Rectal smooth muscle tissue (tissue), 1 donor: Measurements from ENCODE around the gene BPIFB4.
"Not testable (repeated sequence)": the region's sequence is repeated elsewhere in the genome, so short reads cannot be mapped to it uniquely, and the experiment has no call there.

ENCODE experiments used
- H3K27ac ChIP-seq: one replicate; pipeline ENCODE4 v1.7.0; 2013; ENCODE audit warnings: low read depth, low read length, inconsistent platforms
- H3K27me3 ChIP-seq: one replicate; pipeline ENCODE4 v1.7.0; 2013; ENCODE audit warnings: low read length; ENCODE audit not compliant: control insufficient read depth, insufficient read depth
- H3K36me3 ChIP-seq: one replicate; pipeline ENCODE4 v1.7.0; 2013; ENCODE audit warnings: low read length; ENCODE audit not compliant: control insufficient read depth, insufficient read depth
- H3K4me1 ChIP-seq: one replicate; pipeline ENCODE4 v1.7.0; 2013; ENCODE audit warnings: low read length; ENCODE audit not compliant: control insufficient read depth, insufficient read depth
- H3K4me3 ChIP-seq: one replicate; pipeline ENCODE4 v1.7.0; 2013; ENCODE audit warnings: low read length
- H3K9ac ChIP-seq: one replicate; pipeline ENCODE4 v1.7.0; 2013; ENCODE audit warnings: low read length

BPIFB4 gene

GRCh38 chr20:33045129-33045721 lies 34.2 kb upstream of the BPIFB4 start:
- not testable (repeated sequence) for H3K36me3 ChIP-seq, H3K27me3 ChIP-seq, H3K4me3 ChIP-seq, H3K27ac ChIP-seq, H3K4me1 ChIP-seq, H3K9ac ChIP-seq

- Histone ChIP-seq H3K4me3 (no peak overlapping the region), H3K9ac (no peak overlapping the region), H3K36me3 (no peaks in the 10 kb centered on the region), H3K27me3 (no peaks in the 10 kb centered on the region), H3K4me1 (no peaks in the 10 kb centered on the region), H3K27ac (no peak overlapping the region)
These were observed 33.0 kb upstream of the BPIFB4 start for GRCh38 chr20:33046412-33046811.

DNA sequence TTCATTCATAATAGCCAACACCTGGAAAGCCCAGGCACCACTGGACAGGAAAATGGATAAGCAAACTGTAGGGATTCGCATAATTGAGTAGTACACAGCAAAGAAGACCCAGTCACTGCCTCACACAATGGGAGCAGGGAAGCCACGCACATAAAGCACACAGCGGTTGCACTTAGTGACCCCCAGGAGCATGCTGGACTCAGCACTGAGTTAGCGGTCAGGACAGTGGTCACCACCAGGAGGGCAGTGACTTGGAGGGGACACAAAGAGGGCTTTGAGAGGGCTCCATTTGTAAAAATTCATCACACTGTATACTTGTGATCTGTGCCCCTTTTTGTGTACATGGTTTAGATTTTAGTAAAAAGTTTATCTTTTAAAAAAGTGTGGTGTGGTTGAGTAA lies 28.1 kb upstream of the BPIFB4 start:
- Histone ChIP-seq H3K4me1 (no peaks in the 10 kb centered on the region), H3K27me3 (no peaks in the 10 kb centered on the region), H3K9ac (no peak overlapping the region), H3K4me3 (no peak overlapping the region), H3K27ac (no peak overlapping the region), H3K36me3 (no peaks in the 10 kb centered on the region)

- Histone ChIP-seq H3K9ac (no peak within 1 kb of the TSS), H3K4me1 (no peaks in the 10 kb centered on the region), H3K27me3 (no peaks in the 10 kb centered on the region), H3K36me3 (no peaks in the 10 kb centered on the region), H3K27ac (no peak within 1 kb of the TSS), H3K4me3 (no peak within 1 kb of the TSS)
These were observed 25.9 kb upstream of the BPIFB4 start, which contains the start of gene BPIFB3 for GRCh38 chr20:33053291-33054106. Gene BPIFB3 (plus strand): TSS chr20:33053903. CDS start chr20:33055436, 1,533 bp downstream.

GRCh38 chr20:33054381-33054780 lies 25.1 kb upstream of the BPIFB4 start:
- Histone ChIP-seq H3K9ac (no peak overlapping the region), H3K27me3 (no peaks in the 10 kb centered on the region), H3K4me1 (no peaks in the 10 kb centered on the region), H3K4me3 (no peak overlapping the region), H3K27ac (no peak overlapping the region), H3K36me3 (no peaks in the 10 kb centered on the region)

DNA sequence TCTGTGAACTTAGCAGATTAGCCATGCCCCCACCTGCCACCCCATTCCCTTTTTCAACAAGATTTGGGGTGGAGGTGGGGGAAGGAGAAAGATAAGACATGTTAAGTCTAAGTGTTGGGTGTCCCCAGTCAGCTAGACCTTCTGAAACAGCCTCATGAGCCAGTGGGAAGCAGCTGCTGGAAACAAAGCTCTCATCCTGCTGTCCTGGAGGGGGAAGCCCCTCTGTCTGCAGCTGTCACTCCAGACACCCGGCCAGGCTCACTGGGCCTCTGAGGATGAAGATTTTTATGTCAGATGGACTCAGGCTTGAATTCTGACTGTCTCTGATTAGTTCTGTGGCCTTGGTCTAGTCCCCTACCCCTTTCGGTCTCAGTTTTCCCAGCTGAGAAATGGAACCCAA lies 24.7 kb upstream of the BPIFB4 start:
- H3K27me3 ChIP-seq = no peaks in the 10 kb centered on the region
- H3K4me3 ChIP-seq = no peak overlapping the region
- no peaks in the 10 kb centered on the region for H3K36me3 ChIP-seq
- no peak overlapping the region for H3K9ac ChIP-seq
- no peaks in the 10 kb centered on the region for H3K4me1 ChIP-seq
- no peak overlapping the region for H3K27ac ChIP-seq

DNA sequence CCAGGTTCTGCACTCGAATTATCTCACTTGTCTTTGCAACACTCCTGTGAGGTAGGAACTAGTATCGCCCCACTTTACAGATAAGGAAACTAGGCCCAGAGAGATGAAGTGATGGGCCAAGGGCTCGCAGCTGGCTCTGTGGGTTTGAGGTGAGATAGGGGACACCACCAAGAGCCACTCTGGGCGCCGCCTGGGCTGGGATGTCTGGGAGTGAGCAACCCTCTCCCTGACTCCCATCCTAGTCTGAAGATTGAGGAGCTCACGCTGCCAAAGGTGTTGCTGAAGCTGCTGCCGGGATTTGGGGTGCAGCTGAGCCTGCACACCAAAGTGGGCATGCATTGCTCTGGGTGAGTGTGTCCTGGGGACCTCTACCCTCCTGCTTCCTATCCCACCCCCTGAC lies 20.3 kb upstream of the BPIFB4 start:
- Histone ChIP-seq H3K27ac (no peak overlapping the region), H3K27me3 (no peaks in the 10 kb centered on the region), H3K9ac (no peak overlapping the region), H3K4me3 (no peak overlapping the region), H3K4me1 (no peaks in the 10 kb centered on the region), H3K36me3 (no peaks in the 10 kb centered on the region)

GRCh38 chr20:33059741-33060390 lies 19.6 kb upstream of the BPIFB4 start:
- Histone ChIP-seq H3K4me3 (no peak overlapping the region), H3K9ac (no peak overlapping the region), H3K36me3 (no peaks in the 10 kb centered on the region), H3K27ac (no peak overlapping the region), H3K27me3 (no peaks in the 10 kb centered on the region), H3K4me1 (no peaks in the 10 kb centered on the region)

GRCh38 chr20:33061658-33062028 lies 17.8 kb upstream of the BPIFB4 start:
- H3K36me3 ChIP-seq = no peaks in the 10 kb centered on the region
- H3K27ac ChIP-seq = no peak overlapping the region
- H3K27me3 ChIP-seq = no peaks in the 10 kb centered on the region
- no peak overlapping the region for H3K4me3 ChIP-seq
- H3K4me1 ChIP-seq = no peaks in the 10 kb centered on the region
- no peak overlapping the region for H3K9ac ChIP-seq

DNA sequence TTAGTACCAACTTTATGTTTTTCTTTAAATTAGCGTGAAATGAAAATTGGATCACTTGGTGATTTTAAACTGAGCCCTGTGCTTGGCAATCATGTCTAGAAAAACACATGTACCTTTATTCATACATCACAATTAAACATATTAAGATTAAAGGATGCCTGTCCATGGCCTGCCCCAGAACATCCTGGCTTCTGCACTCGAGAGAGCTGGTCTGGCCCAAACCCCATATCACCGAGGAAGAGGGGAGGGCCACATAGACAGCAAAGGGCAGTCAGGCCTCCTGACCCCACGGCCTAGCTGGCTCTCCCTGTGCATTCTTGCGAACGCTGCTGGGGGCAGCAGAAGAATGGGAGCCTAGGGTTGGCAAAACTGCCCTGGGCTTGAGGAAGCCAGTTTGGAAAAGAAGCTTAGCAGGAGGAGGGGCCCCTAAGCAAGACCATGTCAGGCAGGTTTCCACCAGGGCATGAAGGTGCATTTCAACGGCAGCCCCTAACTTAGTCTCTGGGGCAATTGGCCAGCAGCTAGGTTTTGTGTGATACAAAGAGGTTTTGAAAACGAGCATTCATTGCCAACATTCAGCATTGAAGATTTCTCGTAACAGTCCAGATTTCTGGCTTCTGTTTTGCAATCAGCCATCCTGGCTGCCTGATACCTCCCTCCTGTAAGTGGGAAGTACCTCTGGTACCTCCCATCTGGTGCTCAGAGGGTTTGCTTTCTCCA lies 17.2 kb upstream of the BPIFB4 start:
- no peak overlapping the region for H3K9ac ChIP-seq
- H3K27ac ChIP-seq = no peak overlapping the region
- H3K27me3 ChIP-seq = no peaks in the 10 kb centered on the region
- H3K36me3 ChIP-seq = no peaks in the 10 kb centered on the region
- H3K4me3 ChIP-seq = no peak overlapping the region
- H3K4me1 ChIP-seq = no peaks in the 10 kb centered on the region

GRCh38 chr20:33062825-33063149 lies 16.7 kb upstream of the BPIFB4 start:
- H3K27me3 ChIP-seq = no peaks in the 10 kb centered on the region
- H3K4me1 ChIP-seq = no peaks in the 10 kb centered on the region
- no peak overlapping the region for H3K4me3 ChIP-seq
- no peaks in the 10 kb centered on the region for H3K36me3 ChIP-seq
- no peak overlapping the region for H3K27ac ChIP-seq
- no peak overlapping the region for H3K9ac ChIP-seq

GRCh38 chr20:33063271-33063670 lies 16.2 kb upstream of the BPIFB4 start:
- Histone ChIP-seq H3K4me3 (no peak overlapping the region), H3K27ac (no peak overlapping the region), H3K27me3 (no peaks in the 10 kb centered on the region), H3K9ac (no peak overlapping the region), H3K4me1 (no peaks in the 10 kb centered on the region), H3K36me3 (no peaks in the 10 kb centered on the region)
